Measurements from ENCODE around the gene PTTG1. TPM values are rescaled to one million over a fixed set of nuclear protein-coding genes. Genes with fewer than 3 reads are reported as not detected.

The PTTG1 gene
- total RNA-seq, 6 donors from 2014 or later = 4.3 to 34.8 (median 9.6) TPM

GRCh38 chr5:160455600-160455999, 33.9 kb downstream of the PTTG1 start:
- H3K4me1 ChIP-seq = peaks cover 0 to 5% (median 0%) of the 10 kb centered on the region in 4 donors
- ATAC-seq (ENCODE audit: low FRiP score in 2 of 2) (no peak), DNase-seq (no peak)
- H3K9me3 ChIP-seq = no peaks in the 10 kb centered on the region
- WGBS, 2 donors = 58 to 68% methylated on average over 4 of the region's 4 CpGs
- no peaks in the 10 kb centered on the region for H3K36me3 ChIP-seq
- H3K27ac ChIP-seq = no peak overlapping the region
- H3K27me3 ChIP-seq = no peaks in the 10 kb centered on the region
- TF ChIP-seq CTCF (IDR thresholded peaks at IDR 0.05) (no peak), POLR2AphosphoS5 (IDR thresholded peaks at IDR 0.05) (no peak), POLR2A (IDR thresholded peaks at IDR 0.05) (no peak), EP300 (IDR thresholded peaks at IDR 0.05) (no peak)
- no peak overlapping the region for H3K4me3 ChIP-seq

- no peak overlapping the region for H3K4me3 ChIP-seq
- TF ChIP-seq EP300 (IDR thresholded peaks at IDR 0.05) (no peak), POLR2AphosphoS5 (IDR thresholded peaks at IDR 0.05) (no peak), POLR2A (IDR thresholded peaks at IDR 0.05) (no peak), CTCF (IDR thresholded peaks at IDR 0.05) (no peak)
- H3K4me1 ChIP-seq = peaks cover 0 to 5% (median 0%) of the 10 kb centered on the region in 4 donors
- H3K27ac ChIP-seq = no peak overlapping the region
- no peaks in the 10 kb centered on the region for H3K9me3 ChIP-seq
- WGBS, 2 donors = 82 to 88% methylated on average over 9 of the region's 9 CpGs
- H3K36me3 ChIP-seq = no peaks in the 10 kb centered on the region
- no peaks in the 10 kb centered on the region for H3K27me3 ChIP-seq
- ATAC-seq (ENCODE audit: low FRiP score in 2 of 2) = no peak
- DNase-seq = no peak
Measured at GRCh38 chr5:160456480-160457177, 35.0 kb downstream of the PTTG1 start.

- no peak for TF ChIP-seq CTCF (IDR thresholded peaks at IDR 0.05)
- TF ChIP-seq POLR2A (IDR thresholded peaks at IDR 0.05) = no peak
- no peak for TF ChIP-seq EP300 (IDR thresholded peaks at IDR 0.05)
- TF ChIP-seq POLR2AphosphoS5 (IDR thresholded peaks at IDR 0.05) = no peak
- no peaks in the 10 kb centered on the region for H3K9me3 ChIP-seq
- DNase-seq (no peak), ATAC-seq (ENCODE audit: low FRiP score in 2 of 2) (no peak)
- no peaks in the 10 kb centered on the region for H3K27me3 ChIP-seq
- no peak overlapping the region for H3K4me3 ChIP-seq
- no peaks in the 10 kb centered on the region for H3K36me3 ChIP-seq
- WGBS, 2 donors = 90 to 93% methylated on average over 5 of the region's 5 CpGs
- H3K27ac ChIP-seq = no peak overlapping the region
- peaks cover 0 to 5% (median 0%) of the 10 kb centered on the region in 4 donors for H3K4me1 ChIP-seq
Measured at GRCh38 chr5:160457252-160457651, 35.6 kb downstream of the PTTG1 start.

- 86 to 91% methylated on average over 8 of the region's 8 CpGs for WGBS, 2 donors
- H3K9me3 ChIP-seq = no peaks in the 10 kb centered on the region
- no peak overlapping the region for H3K27ac ChIP-seq
- H3K4me1 ChIP-seq = peaks cover 0 to 5% (median 0%) of the 10 kb centered on the region in 4 donors
- ATAC-seq (ENCODE audit: low FRiP score in 2 of 2) (no peak), DNase-seq (no peak)
- H3K27me3 ChIP-seq = no peaks in the 10 kb centered on the region
- H3K4me3 ChIP-seq = no peak overlapping the region
- TF ChIP-seq CTCF (IDR thresholded peaks at IDR 0.05) (no peak), POLR2AphosphoS5 (IDR thresholded peaks at IDR 0.05) (no peak), EP300 (IDR thresholded peaks at IDR 0.05) (no peak), POLR2A (IDR thresholded peaks at IDR 0.05) (no peak)
- H3K36me3 ChIP-seq = no peaks in the 10 kb centered on the region
Measured at GRCh38 chr5:160458806-160459800, 37.4 kb downstream of the PTTG1 start.
